Immature natural killer cell (primary cell): Measurements from ENCODE around the gene SMU1. TPM values are rescaled to one million over a fixed set of nuclear protein-coding genes. Genes with fewer than 3 reads are reported as not detected.
"Not testable (repeated sequence)": the region's sequence is repeated elsewhere in the genome, so short reads cannot be mapped to it uniquely, and the experiment has no call there.

Experiments used
- DNase-seq, 3 donors: peaks; one replicate each; pipeline ENCODE4 v3.0.0; 2022; ENCODE audit warnings: mixed read lengths in 1 of 3
- H3K27ac Mint-ChIP-seq, 6 donors: one replicate each; pipeline ENCODE4 v1.8.0; 2020; ENCODE audit warnings: mixed read lengths in 6 of 6, mild to moderate bottlenecking in 5 of 6, inconsistent platforms in 4 of 6, moderate library complexity in 3 of 6
- H3K27me3 Mint-ChIP-seq, 3 donors: one replicate each; pipeline ENCODE4 v1.8.0; 2020 to 2021; ENCODE audit warnings: low read depth in 3 of 3, mild to moderate bottlenecking in 3 of 3, mixed read lengths in 3 of 3, moderate library complexity in 3 of 3, inconsistent platforms in 1 of 3
- H3K36me3 Mint-ChIP-seq, 3 donors: one replicate each; pipeline ENCODE4 v1.8.0; 2020; ENCODE audit warnings: mixed read lengths in 3 of 3, inconsistent platforms in 2 of 3, mild to moderate bottlenecking in 2 of 3
- H3K4me1 Mint-ChIP-seq, 2 donors: one replicate each; pipeline ENCODE4 v1.8.0; 2020; ENCODE audit warnings: inconsistent platforms in 2 of 2, mild to moderate bottlenecking in 2 of 2, mixed read lengths in 2 of 2, moderate library complexity in 1 of 2
- H3K4me3 Mint-ChIP-seq, 5 donors: one replicate each; pipeline ENCODE4 v1.8.0; 2020; ENCODE audit warnings: mild to moderate bottlenecking in 5 of 5, mixed read lengths in 5 of 5, inconsistent platforms in 3 of 5, moderate library complexity in 3 of 5
- H3K9me3 Mint-ChIP-seq, 6 donors: one replicate each; pipeline ENCODE4 v1.8.0; 2020; ENCODE audit warnings: mild to moderate bottlenecking in 6 of 6, mixed read lengths in 6 of 6, inconsistent platforms in 4 of 6, moderate library complexity in 3 of 6
- polyA plus RNA-seq, 3 donors: library from polyadenylated mRNA; unstranded; fragments of 300-500 nt; fragmentation: Illumina TruSeq; gene quantifications; one replicate each; pipeline ENCODE4 v1.2.3, GENCODE V29; 2021

Gene SMU1
- polyA plus RNA-seq, 3 donors from 2014 or later: 15.5 to 35.7 (median 22.5) TPM

DNA sequence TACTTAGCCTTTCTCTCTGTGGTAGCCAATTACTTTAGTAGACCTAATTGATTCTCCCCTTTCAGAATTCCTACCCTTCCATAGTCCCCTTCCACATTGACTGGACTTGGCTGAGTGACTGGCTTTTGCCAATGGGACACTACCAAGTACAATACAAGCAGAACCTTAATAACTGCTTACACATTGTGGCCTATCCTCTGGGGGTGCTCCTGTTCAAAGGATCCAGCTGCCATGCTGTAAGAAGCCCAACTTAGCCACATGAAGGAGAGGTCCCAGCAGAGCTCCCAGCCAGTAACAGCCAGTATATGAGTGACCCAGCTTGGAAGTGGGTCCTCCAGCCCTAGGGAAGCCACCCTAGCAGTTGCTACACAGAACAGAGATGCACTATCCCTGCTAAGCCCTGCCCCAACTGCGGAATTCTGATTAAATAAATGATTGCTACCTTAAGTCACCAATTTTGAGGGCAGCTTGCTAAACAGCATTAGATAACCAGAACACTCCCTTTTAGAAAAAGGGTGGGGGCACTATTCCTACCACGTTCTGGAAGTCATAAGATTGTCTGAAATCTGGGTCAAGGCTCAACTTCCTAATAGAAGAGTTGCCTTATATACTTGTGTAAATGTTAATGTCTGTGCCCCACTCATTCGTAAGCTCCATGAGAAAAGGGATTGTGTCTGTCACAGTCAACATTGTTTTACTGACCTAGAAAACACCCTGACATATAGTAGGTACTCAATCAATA lies 64.0 kb downstream of the SMU1 start:
- Mint-ChIP-seq H3K27me3 (no peaks in the 10 kb centered on the region), H3K36me3 (no peaks in the 10 kb centered on the region), H3K4me3 (no peak overlapping the region), H3K9me3 (no peaks in the 10 kb centered on the region), H3K27ac (no peak overlapping the region), H3K4me1 (no peaks in the 10 kb centered on the region)
- no peak for DNase-seq

DNA sequence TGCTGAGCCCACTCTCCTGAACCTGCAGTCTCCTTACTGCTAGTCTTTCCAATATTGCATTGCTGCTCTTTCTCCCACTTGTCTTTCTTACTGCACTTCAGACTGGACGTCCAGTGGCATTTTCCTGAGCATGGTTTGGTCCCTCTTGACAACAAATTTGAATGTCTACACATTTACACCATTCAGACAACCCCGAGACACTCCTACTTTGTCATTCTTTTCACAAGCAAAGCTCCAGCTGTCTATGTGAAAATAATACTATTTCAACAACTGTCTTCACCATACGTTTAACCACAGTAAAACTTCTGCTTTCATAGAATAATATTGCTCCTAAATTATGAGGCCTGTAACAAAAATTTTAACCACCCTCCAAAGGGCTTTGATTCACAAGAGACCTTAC lies 64.6 kb downstream of the SMU1 start:
- H3K4me3 Mint-ChIP-seq: no peak overlapping the region
- DNase-seq: no peak
- H3K36me3 Mint-ChIP-seq: no peaks in the 10 kb centered on the region
- no peaks in the 10 kb centered on the region for H3K9me3 Mint-ChIP-seq
- no peak overlapping the region for H3K27ac Mint-ChIP-seq
- no peaks in the 10 kb centered on the region for H3K4me1 Mint-ChIP-seq
- no peaks in the 10 kb centered on the region for H3K27me3 Mint-ChIP-seq

DNA sequence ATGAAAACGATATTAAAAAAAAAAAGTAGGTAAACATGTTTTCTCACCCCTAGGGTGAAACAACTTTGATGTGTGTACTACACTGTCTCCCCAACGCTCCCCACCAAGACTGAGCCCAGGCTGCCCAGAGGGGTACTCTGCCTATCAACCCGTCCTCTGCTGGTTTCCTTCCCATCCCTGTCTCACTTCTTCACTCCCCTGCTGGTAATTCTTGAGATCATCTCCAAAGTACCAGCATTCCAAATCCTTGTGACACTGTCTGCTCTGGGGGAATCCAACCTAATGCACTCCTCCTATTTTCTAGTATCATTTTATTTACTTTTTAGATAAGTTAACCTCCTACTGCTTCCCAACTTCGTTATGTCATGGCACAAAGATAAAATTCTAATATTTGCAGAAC lies 68.7 kb downstream of the SMU1 start:
- peaks cover 0 to under 1% of the 10 kb centered on the region in 2 donors for H3K4me1 Mint-ChIP-seq
- no peaks in the 10 kb centered on the region for H3K36me3 Mint-ChIP-seq
- no peaks in the 10 kb centered on the region for H3K9me3 Mint-ChIP-seq
- H3K27ac Mint-ChIP-seq: no peak overlapping the region
- no peak overlapping the region for H3K4me3 Mint-ChIP-seq
- no peaks in the 10 kb centered on the region for H3K27me3 Mint-ChIP-seq
- no peak for DNase-seq

GRCh38 chr9:33005335-33005734 lies 71.1 kb downstream of the SMU1 start:
- H3K27me3 Mint-ChIP-seq: peaks cover 5 to 11% (median 8%) of the 10 kb centered on the region in 3 donors
- DNase-seq, H3K4me3 Mint-ChIP-seq, H3K9me3 Mint-ChIP-seq, H3K36me3 Mint-ChIP-seq, H3K27ac Mint-ChIP-seq: not testable (repeated sequence)
- peaks cover 15 to 18% of the 10 kb centered on the region in 2 donors for H3K4me1 Mint-ChIP-seq

DNA sequence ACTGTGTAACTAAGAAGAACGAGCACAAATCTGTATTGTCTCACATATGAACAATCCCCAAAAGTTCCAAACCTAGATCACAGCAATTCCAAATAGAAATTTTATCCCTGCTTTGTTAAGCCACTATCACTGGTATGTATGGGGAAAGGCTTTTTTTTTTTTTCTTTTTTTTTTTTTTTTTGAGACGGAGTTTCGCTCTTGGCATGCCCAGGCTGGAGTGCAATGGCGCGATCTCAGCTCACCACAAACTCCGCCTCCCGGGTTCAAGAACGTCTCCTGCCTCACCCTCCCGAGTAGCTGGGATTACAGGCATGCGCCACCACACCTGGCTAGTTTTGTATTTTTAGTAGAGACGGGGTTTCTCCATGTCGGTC lies 75.8 kb downstream of the SMU1 start:
- H3K9me3 Mint-ChIP-seq: not testable (repeated sequence)
- Mint-ChIP-seq H3K27me3 (peaks cover 5 to 12% (median 8%) of the 10 kb centered on the region in 3 donors), H3K27ac (peak overlapping the region; percentile 98 to 99 (median 99)), H3K4me1 (peaks cover 36 to 50% of the 10 kb centered on the region in 2 donors), H3K4me3 (peak overlapping the region; percentile 94 to 99 (median 95)), H3K36me3 (peaks cover 11% of the 10 kb centered on the region in 3 donors)
- DNase-seq: peak in 1 of 3 donors; percentile 21

DNA sequence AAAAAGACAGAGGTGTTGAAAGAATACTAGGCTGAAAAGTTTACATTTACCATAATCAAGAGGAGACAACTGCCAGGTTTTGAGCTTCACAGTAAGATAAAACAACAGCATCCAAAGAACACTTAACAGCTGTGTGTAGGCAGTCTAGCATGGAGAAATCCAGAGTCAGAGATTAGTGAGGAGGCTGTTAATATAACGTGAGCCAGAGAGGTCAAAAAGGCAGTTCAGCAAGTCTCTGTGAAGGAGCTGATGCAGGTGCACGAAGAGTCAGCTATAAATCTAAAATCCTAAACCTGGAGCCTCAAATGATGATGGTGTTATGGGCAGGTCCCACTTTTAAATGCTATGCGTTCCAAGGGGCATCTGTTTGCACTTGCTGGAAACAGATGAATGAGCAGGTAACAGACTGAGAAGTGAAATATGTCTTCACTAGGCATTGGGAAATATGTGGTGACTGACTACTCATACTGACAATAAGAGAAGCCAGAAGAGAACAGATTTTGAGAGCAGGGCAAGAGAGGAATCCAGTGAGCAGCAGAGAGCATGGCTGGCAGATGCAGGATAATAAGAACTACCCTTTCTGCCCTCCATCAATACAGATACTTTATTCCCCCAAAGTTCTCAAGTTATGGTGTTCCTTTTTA lies 83.8 kb downstream of the SMU1 start:
- Mint-ChIP-seq H3K27ac (peak overlapping the region in 1 of 6 donors; percentile 9), H3K4me1 (peaks cover 8 to 42% of the 10 kb centered on the region in 2 donors), H3K4me3 (no peak overlapping the region), H3K36me3 (peaks cover 15 to 44% (median 30%) of the 10 kb centered on the region in 3 donors), H3K9me3 (no peaks in the 10 kb centered on the region), H3K27me3 (no peaks in the 10 kb centered on the region)
- DNase-seq: no peak

DNA sequence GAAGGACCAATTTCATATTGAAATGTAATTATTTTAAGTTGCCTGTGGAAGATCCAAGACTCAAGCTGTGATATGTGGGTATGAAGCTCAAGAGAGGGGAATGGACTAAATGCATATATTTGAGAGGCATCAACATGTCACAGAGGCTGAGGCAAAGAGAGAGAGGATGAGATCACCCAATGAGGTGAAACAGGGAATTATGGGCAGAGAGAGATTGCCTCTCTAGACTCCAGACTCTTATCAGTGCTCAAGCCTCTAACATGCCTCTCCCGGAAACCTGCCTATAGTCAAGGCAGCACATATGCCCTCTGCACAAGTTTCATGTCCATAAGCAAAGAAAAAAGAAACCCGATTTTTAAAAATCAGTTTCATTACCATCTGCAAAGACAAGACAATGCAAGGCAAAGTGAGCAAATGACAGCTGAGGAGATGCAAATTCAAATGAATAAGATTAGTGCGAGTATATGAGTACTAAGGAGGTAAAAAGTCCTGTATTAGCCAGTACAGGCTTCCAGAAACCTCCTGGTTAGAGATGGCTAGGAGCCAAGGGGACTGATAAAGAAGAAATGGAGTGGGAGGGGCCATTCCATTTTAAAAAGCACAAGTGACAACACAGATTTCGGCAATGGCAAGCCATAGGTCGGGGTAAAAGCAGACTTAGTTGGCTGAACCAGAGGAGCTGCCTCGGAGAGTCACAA lies 84.4 kb downstream of the SMU1 start:
- H3K4me1 Mint-ChIP-seq: peaks cover 3 to 42% of the 10 kb centered on the region in 2 donors
- no peak for DNase-seq
- H3K4me3 Mint-ChIP-seq: no peak overlapping the region
- no peak overlapping the region for H3K27ac Mint-ChIP-seq
- no peaks in the 10 kb centered on the region for H3K27me3 Mint-ChIP-seq
- no peaks in the 10 kb centered on the region for H3K9me3 Mint-ChIP-seq
- peaks cover 15 to 49% (median 34%) of the 10 kb centered on the region in 3 donors for H3K36me3 Mint-ChIP-seq

Other genes starting within 250 kb of the SMU1 start
- gene APTX, start 75.0 kb downstream of the SMU1 start, polyA plus RNA-seq: 10 to 100 TPM; 32.7 to 43.1 (median 33.8) TPM
- 100 to 1,000 TPM in 1 of 3 donors, 10 to 100 TPM in 2; 64.2 to 108 (median 95.2) TPM for gene DNAJA1, start 51.4 kb downstream of the SMU1 start, polyA plus RNA-seq
- 10 to 100 TPM; 21.7 to 49.2 (median 44.2) TPM for gene B4GALT1, start 90.7 kb upstream of the SMU1 start, polyA plus RNA-seq
- not detected for gene SPINK4, start 163.5 kb upstream of the SMU1 start, polyA plus RNA-seq
- 100 to 1,000 TPM in 2 of 3 donors, 10 to 100 TPM in 1; 94.7 to 164 (median 137) TPM for gene BAG1, start 188.0 kb upstream of the SMU1 start, polyA plus RNA-seq
- 10 to 100 TPM; 44.0 to 66.2 (median 57.6) TPM for gene CHMP5, start 188.4 kb upstream of the SMU1 start, polyA plus RNA-seq
- 10 to 100 TPM in 2 of 3 donors, 1 to 10 TPM in 1; 8.8 to 27.0 (median 11.8) TPM for gene NFX1, start 213.8 kb upstream of the SMU1 start, polyA plus RNA-seq